ENCODE results near the gene HOXC10. TPM values are rescaled to one million over a fixed set of nuclear protein-coding genes. Genes with fewer than 3 reads are reported as not detected.

HOXC10 gene
- total and polyA plus RNA-seq, 2 donors (not counting 3 experiments of a cell fraction or from before 2014, with no cell fraction given) = 0.18 TPM; not detected in 1

DNA sequence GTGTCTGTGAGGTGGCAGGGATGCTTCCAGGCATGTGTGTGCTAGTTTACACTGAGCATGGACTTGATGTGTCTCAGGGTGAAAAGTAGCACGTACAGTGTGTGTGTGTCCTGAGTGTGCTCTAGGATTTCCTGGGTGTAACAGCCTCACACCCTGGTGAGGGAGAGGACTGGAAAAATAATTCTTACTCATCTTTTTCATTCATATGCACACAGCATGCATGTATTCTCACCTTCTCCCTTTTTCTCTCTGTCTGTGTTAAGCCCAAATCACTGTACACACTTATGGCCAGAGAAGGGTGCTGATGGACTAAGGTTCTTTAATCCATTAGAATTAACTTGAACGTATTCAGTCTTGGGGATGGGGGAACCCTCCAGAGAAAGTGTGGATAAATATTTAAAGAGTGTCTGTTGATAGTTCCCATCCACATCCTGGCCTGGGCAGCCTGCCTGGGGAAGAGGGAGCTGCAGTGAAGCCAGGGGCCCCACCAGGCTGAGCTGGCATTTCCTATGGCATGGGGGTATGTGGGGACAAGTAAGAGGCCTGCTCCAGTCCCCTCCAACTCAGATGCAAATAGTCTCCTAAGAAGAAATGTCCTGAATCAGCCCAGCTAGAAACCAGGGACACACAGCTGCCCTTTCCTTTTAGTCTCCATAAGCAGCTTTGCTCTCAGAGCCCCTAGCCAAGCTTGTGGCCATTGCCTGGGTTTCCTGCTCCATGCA lies 22.8 kb downstream of the HOXC10 start:
- intact Hi-C loops (cut with micrococcal nuclease) (loop anchor here (10.0 kb wide), 1 partner anchor 357 kb away; the partner anchor contains the start of gene GPR84), dilution Hi-C loops (cut with MboI; ENCODE audit: extremely low pct_ligation_motif_present, low sequenced_read_pairs) (no loop called here)
- Histone ChIP-seq H3K9ac (replicated peaks; ENCODE audit: extremely low read depth, insufficient read depth, low read length) (no peak overlapping the region), H3K9me1 (replicated peaks; ENCODE audit: control insufficient read depth, extremely low read depth, insufficient read depth, low read length) (no peaks in the 10 kb centered on the region), H2AFZ (ENCODE audit: low read depth, low read length) (no peak overlapping the region), H4K20me1 (replicated peaks; ENCODE audit: control insufficient read depth, extremely low read depth, insufficient read depth, low read length) (no peaks in the 10 kb centered on the region), H3K9me3 (replicated peaks; ENCODE audit: control insufficient read depth, insufficient read depth, low read length) (no peaks in the 10 kb centered on the region), H3K4me3 (replicated peaks in 1 of 3; ENCODE audit: insufficient read depth in 1 of 3, low read depth in 1 of 3, low read length in 3 of 3) (no peak overlapping the region), H3K27me3 (ENCODE audit: control insufficient read depth in 2 of 2, insufficient read depth in 2 of 2, low read length in 2 of 2) (peaks cover 76 to 88% of the 10 kb centered on the region in 2 experiments), H3K36me3 (ENCODE audit: control insufficient read depth in 2 of 2, extremely low read depth in 1 of 2, insufficient read depth in 2 of 2, low read length in 2 of 2) (no peaks in the 10 kb centered on the region), H3K4me2 (ENCODE audit: insufficient read depth, low read length) (no peak overlapping the region), H3K27ac (ENCODE audit: insufficient read depth, low read depth, low read length) (no peak overlapping the region), H3K4me1 (ENCODE audit: control insufficient read depth, extremely low read depth, insufficient read depth, low read length) (no peaks in the 10 kb centered on the region), H3K79me2 (ENCODE audit: control insufficient read depth, insufficient read depth, low read length) (no peaks in the 10 kb centered on the region)
- DNase-seq (ENCODE audit: low read depth, low spot score) (no peak), FAIRE-seq (no peak)
- TF ChIP-seq EZH2 (IDR thresholded peaks at IDR 0.05; ENCODE audit: borderline replicate concordance, low read depth, low read length, severe bottlenecking) = no peak
- TF ChIP-seq, protein P1, sequence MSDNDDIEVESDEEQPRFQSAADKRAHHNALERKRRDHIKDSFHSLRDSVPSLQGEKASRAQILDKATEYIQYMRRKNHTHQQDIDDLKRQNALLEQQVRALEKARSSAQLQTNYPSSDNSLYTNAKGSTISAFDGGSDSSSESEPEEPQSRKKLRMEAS (IDR thresholded peaks at IDR 0.05; ENCODE audit: insufficient read depth, insufficient read length) = no peak
- no peak for TF ChIP-seq JUN (IDR thresholded peaks at IDR 0.05; ENCODE audit: borderline replicate concordance, insufficient read depth, insufficient read length, low read depth)
- no peak for TF ChIP-seq MYC (IDR thresholded peaks at IDR 0.05; ENCODE audit: low read depth, low read length)
- TF ChIP-seq GATA2 (IDR thresholded peaks at IDR 0.05; ENCODE audit: insufficient read depth, insufficient read length, low read depth, low read length) = no peak
- TF ChIP-seq, protein P2, sequence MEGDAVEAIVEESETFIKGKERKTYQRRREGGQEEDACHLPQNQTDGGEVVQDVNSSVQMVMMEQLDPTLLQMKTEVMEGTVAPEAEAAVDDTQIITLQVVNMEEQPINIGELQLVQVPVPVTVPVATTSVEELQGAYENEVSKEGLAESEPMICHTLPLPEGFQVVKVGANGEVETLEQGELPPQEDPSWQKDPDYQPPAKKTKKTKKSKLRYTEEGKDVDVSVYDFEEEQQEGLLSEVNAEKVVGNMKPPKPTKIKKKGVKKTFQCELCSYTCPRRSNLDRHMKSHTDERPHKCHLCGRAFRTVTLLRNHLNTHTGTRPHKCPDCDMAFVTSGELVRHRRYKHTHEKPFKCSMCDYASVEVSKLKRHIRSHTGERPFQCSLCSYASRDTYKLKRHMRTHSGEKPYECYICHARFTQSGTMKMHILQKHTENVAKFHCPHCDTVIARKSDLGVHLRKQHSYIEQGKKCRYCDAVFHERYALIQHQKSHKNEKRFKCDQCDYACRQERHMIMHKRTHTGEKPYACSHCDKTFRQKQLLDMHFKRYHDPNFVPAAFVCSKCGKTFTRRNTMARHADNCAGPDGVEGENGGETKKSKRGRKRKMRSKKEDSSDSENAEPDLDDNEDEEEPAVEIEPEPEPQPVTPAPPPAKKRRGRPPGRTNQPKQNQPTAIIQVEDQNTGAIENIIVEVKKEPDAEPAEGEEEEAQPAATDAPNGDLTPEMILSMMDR (IDR thresholded peaks at IDR 0.05; ENCODE audit: extremely low read depth in 1 of 2, insufficient read depth in 1 of 2, low read depth in 1 of 2, low read length in 2 of 2) = no peak
- no peak for TF ChIP-seq POLR2AphosphoS5 (IDR thresholded peaks at IDR 0.05; ENCODE audit: insufficient read depth, low read depth, low read length)
- no peak for TF ChIP-seq POLR2A (IDR thresholded peaks at IDR 0.05; ENCODE audit: low read depth, low read length)
- TF ChIP-seq FOS (IDR thresholded peaks at IDR 0.05; ENCODE audit: borderline replicate concordance, insufficient read depth, low read length) = no peak
- no TSS peak for BruUV-seq (replicated peaks)
- CTCF ChIA-PET = interaction anchor here (0.9 to 17.0 kb wide), 9 partner anchors 8 to 251 kb away, joined by 3 to 616 read pairs (median 4); partner anchors contain the start of genes HOXC5, HOXC9 and SMUG1
- POLR2A ChIA-PET = no interaction called here

Measured in endothelial cell of umbilical vein (primary cell).